ENCODE results near the gene RRBP1. TPM values are rescaled to one million over a fixed set of nuclear protein-coding genes. Genes with fewer than 3 reads are reported as not detected.

The RRBP1 gene
- total RNA-seq (100 to 1,000 TPM; 137 to 208 TPM), polyA plus RNA-seq (100 to 1,000 TPM; 106 to 117 TPM)
- long read RNA-seq, donor 1, full-length matches to known transcripts: 32 of 76 reads
- long read RNA-seq, donor 1, partial matches to known transcripts: 44 of 76 reads
- long read RNA-seq, donor 1, other reads (novel, unspliced or antisense): 0 of 76 reads
- long read RNA-seq, donor 2, transcript RRBP1-205 (2 exons, 1,191 nt): major isoform, 21 of 34 reads
- long read RNA-seq, donor 2, partial matches to known transcripts: 11 of 34 reads
- long read RNA-seq, donor 2, other reads (novel, unspliced or antisense): 0 of 34 reads
- long read RNA-seq, donor 3, transcript RRBP1-205 (2 exons, 1,191 nt): major isoform, 12 of 47 reads
- long read RNA-seq, donor 3, partial matches to known transcripts: 34 of 47 reads
- long read RNA-seq, donor 3, other reads (novel, unspliced or antisense): 0 of 47 reads
- long read RNA-seq, donor 4, transcript RRBP1-205 (2 exons, 1,191 nt): major isoform, 21 of 33 reads
- long read RNA-seq, donor 4, partial matches to known transcripts: 10 of 33 reads
- long read RNA-seq, donor 4, other reads (novel, unspliced or antisense): 0 of 33 reads
- long read RNA-seq, donor 5, full-length matches to known transcripts: 52 of 126 reads
- long read RNA-seq, donor 5, partial matches to known transcripts: 68 of 126 reads
- long read RNA-seq, donor 5, other reads (novel, unspliced or antisense): 6 of 126 reads

GRCh38 chr20:17682103-17682888, at the start of gene RRBP1:
TSS of gene RRBP1 (minus strand) at chr20:17682242. CDS start at chr20:17660507, 21,735 bp downstream.
- DNase-seq (peak; percentile 98 to 99 (median 99)), ATAC-seq (ENCODE audit: insufficient read depth, low FRiP score) (peak; percentile 94)
- TF ChIP-seq CTCF (IDR thresholded peaks at IDR 0.05; ENCODE audit: control extremely low read depth, extremely low read depth): peak; percentile 47
- Histone ChIP-seq H3K9me3 (ENCODE audit: control insufficient read depth in 4 of 4, insufficient read depth in 3 of 4, low read length in 3 of 4) (no peaks in the 10 kb centered on the region), H3K4me3 (peak within 1 kb of the TSS; percentile 90), H3K4me1 (ENCODE audit: control insufficient read depth in 5 of 5, insufficient read depth in 5 of 5, low read length in 5 of 5) (peaks cover 0 to 33% (median 11%) of the 10 kb centered on the region in 5 donors), H3K36me3 (ENCODE audit: control insufficient read depth in 4 of 4, insufficient read depth in 4 of 4, low read length in 4 of 4) (peaks cover 0 to 10% (median under 1%) of the 10 kb centered on the region in 4 donors), H3K27ac (ENCODE audit: low read depth in 1 of 2, low read length in 1 of 2) (peak within 1 kb of the TSS; percentile 91 to 99), H3K27me3 (ENCODE audit: control insufficient read depth in 3 of 3, insufficient read depth in 3 of 3, low read length in 2 of 3) (no peaks in the 10 kb centered on the region), H3K9ac (ENCODE audit: insufficient read depth in 1 of 2, low read length in 2 of 2) (peak within 1 kb of the TSS in 1 of 2 donors; percentile 36)
- 0% methylated on average over 59 to 79 of the region's 79 CpGs for WGBS, 2 donors

- Histone ChIP-seq H3K36me3 (ENCODE audit: control insufficient read depth in 4 of 4, insufficient read depth in 4 of 4, low read length in 4 of 4) (no peaks in the 10 kb centered on the region), H3K4me1 (ENCODE audit: control insufficient read depth in 5 of 5, insufficient read depth in 5 of 5, low read length in 5 of 5) (peaks cover 0 to 4% (median 0%) of the 10 kb centered on the region in 5 donors), H3K27ac (ENCODE audit: low read depth in 1 of 2, low read length in 1 of 2) (no peak overlapping the region), H3K9ac (ENCODE audit: insufficient read depth in 1 of 2, low read length in 2 of 2) (no peak overlapping the region), H3K9me3 (ENCODE audit: control insufficient read depth in 4 of 4, insufficient read depth in 3 of 4, low read length in 3 of 4) (peaks cover 0 to 4% (median 0%) of the 10 kb centered on the region in 4 donors), H3K27me3 (ENCODE audit: control insufficient read depth in 3 of 3, insufficient read depth in 3 of 3, low read length in 2 of 3) (no peaks in the 10 kb centered on the region), H3K4me3 (no peak overlapping the region)
- TF ChIP-seq CTCF (IDR thresholded peaks at IDR 0.05; ENCODE audit: control extremely low read depth, extremely low read depth): no peak
- ATAC-seq (ENCODE audit: insufficient read depth, low FRiP score) (no peak), DNase-seq (no peak)
- WGBS, 2 donors: 96 to 97% methylated on average over 5 of the region's 5 CpGs
These were observed 49.2 kb upstream of the RRBP1 start for GRCh38 chr20:17731233-17731632.

- ATAC-seq (ENCODE audit: insufficient read depth, low FRiP score) (no peak), DNase-seq (no peak)
- Histone ChIP-seq H3K9ac (ENCODE audit: insufficient read depth in 1 of 2, low read length in 2 of 2) (no peak overlapping the region), H3K4me1 (ENCODE audit: control insufficient read depth in 5 of 5, insufficient read depth in 5 of 5, low read length in 5 of 5) (peaks cover 0 to 2% (median 0%) of the 10 kb centered on the region in 5 donors), H3K36me3 (ENCODE audit: control insufficient read depth in 4 of 4, insufficient read depth in 4 of 4, low read length in 4 of 4) (no peaks in the 10 kb centered on the region), H3K4me3 (no peak overlapping the region), H3K27me3 (ENCODE audit: control insufficient read depth in 3 of 3, insufficient read depth in 3 of 3, low read length in 2 of 3) (no peaks in the 10 kb centered on the region), H3K27ac (ENCODE audit: low read depth in 1 of 2, low read length in 1 of 2) (no peak overlapping the region), H3K9me3 (ENCODE audit: control insufficient read depth in 4 of 4, insufficient read depth in 3 of 4, low read length in 3 of 4) (peaks cover 0 to 2% (median 0%) of the 10 kb centered on the region in 4 donors)
- 89 to 95% methylated on average over 10 of the region's 10 CpGs for WGBS, 2 donors
- TF ChIP-seq CTCF (IDR thresholded peaks at IDR 0.05; ENCODE audit: control extremely low read depth, extremely low read depth): no peak
These were observed 48.0 kb upstream of the RRBP1 start for GRCh38 chr20:17730071-17730470.
